Suprapubic skin (tissue), 3 donors: ENCODE measurements around the gene NEAT1.

ENCODE experiments used
- CTCF ChIP-seq, 2 donors: fragments of 200-600 bp in 1 of 2; fragments of 450-650 bp in 1 of 2; sonication (generic) in 1 of 2; IDR thresholded peaks; one replicate each; pipeline ENCODE4 v1.5.1; 2016 to 2019; ENCODE audit warnings: antibody characterized with exemption in 2 of 2, mild to moderate bottlenecking in 1 of 2, moderate library complexity in 1 of 2
- POLR2AphosphoS5 ChIP-seq, 3 donors: sonication (generic); formaldehyde crosslinking; IDR thresholded peaks; one replicate each; pipeline ENCODE4 v1.6.1; 2017; ENCODE audit warnings: antibody characterized with exemption in 3 of 3

DNA sequence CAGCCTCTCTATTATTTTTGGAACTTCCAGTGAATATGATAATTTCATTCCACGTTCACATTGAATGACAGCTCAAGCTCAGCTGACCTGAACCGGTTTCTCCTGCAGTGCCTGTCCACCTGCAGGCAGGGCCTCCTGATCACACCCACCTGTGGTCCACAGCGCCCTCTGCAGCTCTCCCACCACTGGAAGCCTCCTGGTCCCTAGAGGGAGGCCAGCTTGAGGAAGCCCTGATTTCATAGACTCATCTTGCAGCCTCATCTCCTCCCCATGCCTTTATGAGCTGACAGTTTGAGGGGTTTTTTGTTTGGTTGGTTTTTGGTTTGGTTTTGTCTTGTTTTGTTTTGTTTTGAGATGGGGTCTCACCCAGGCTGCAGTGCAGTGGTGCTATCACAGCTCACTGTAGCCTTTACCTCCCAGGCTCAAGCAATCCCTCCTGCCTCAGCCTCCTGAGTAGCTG, 46.3 kb downstream of the NEAT1 start:
- TF ChIP-seq POLR2AphosphoS5 (IDR thresholded peaks at IDR 0.05) (no peak), CTCF (IDR thresholded peaks at IDR 0.05) (peak; percentile 32 to 56)
